GM21367 (cell line): ENCODE measurements around the gene TANGO6.

Experiments
- ATAC-seq: cut with Tn5 transposase; IDR thresholded peaks from one replicate; pipeline ENCODE4 v1.9.1; 2021; ENCODE audit not compliant: unreplicated experiment

Gene TANGO6

GRCh38 chr16:69133373-69133954 lies 290.1 kb downstream of the TANGO6 start:
- ATAC-seq: no peak
